GM12878 (cell line): ENCODE data around the gene KAT2B. TPM values are rescaled to one million over a fixed set of nuclear protein-coding genes. Genes with fewer than 3 reads are reported as not detected.

ENCODE experiments used
- ASH2L ChIP-seq: fragments of 300-600, 200-600 bp; sonication (generic); IDR thresholded peaks from 2 replicates; pipeline ENCODE4 v1.6.1; 2017; ENCODE audit warnings: low read depth, mild to moderate bottlenecking, borderline replicate concordance
- CBFB ChIP-seq: IDR thresholded peaks from 2 replicates; pipeline ENCODE4 v1.6.1; 2016; ENCODE audit warnings: antibody characterized with exemption, low read depth
- CREM ChIP-seq: IDR thresholded peaks from 2 replicates; pipeline ENCODE4 v1.6.1; 2014; ENCODE audit warnings: antibody characterized with exemption, low read depth
- DPF2 ChIP-seq: fragments of 450-650 bp; IDR thresholded peaks from 2 replicates; pipeline ENCODE4 v1.6.1; 2017; ENCODE audit warnings: mild to moderate bottlenecking
- FOXM1 ChIP-seq: IDR thresholded peaks from 2 replicates; pipeline ENCODE4 v1.6.1; 2012; ENCODE audit warnings: low read depth, mild to moderate bottlenecking, inconsistent platforms, low read length, moderate library complexity
- HCFC1 ChIP-seq: fragments of 150-350 bp; IDR thresholded peaks from 2 replicates; pipeline ENCODE4 v1.6.1; 2014; ENCODE audit warnings: low read length
- IRF4 ChIP-seq: IDR thresholded peaks from 2 replicates; pipeline ENCODE4 v1.6.1; 2011; ENCODE audit warnings: low read depth, low read length
- MTA3 ChIP-seq: IDR thresholded peaks from 2 replicates; pipeline ENCODE4 v1.6.1; 2012; ENCODE audit warnings: low read length, inconsistent platforms, borderline replicate concordance
- PAX8 ChIP-seq: fragments of 450-650 bp; IDR thresholded peaks from 2 replicates; pipeline ENCODE4 v1.6.1; 2017; ENCODE audit warnings: mild to moderate bottlenecking, moderate library complexity
- RCOR1 ChIP-seq: conservative IDR thresholded peaks from 2 replicates; pipeline ENCODE4 v1.6.1; 2012; ENCODE audit warnings: low read depth, low read length, improper control_type of control experiment
- SMC3 ChIP-seq: IDR thresholded peaks from 2 replicates; pipeline ENCODE4 v1.6.1; 2011; ENCODE audit warnings: low read length, improper control_type of control experiment, borderline replicate concordance
- STAT3 ChIP-seq: IDR thresholded peaks from 2 replicates; pipeline ENCODE4 v1.6.1; 2011; ENCODE audit warnings: low read depth, low read length, improper control_type of control experiment
- polyA plus RNA-seq, 11 experiments: library from polyadenylated mRNA; depleted of rRNA in 4 of 11; unstranded in 6 of 11; stranded (reverse) in 5 of 11; fragments of >200 nt; fragmentation: Nextera tagmentation in 4 of 11; fragmentation: Illumina TruSeq in 1 of 11; extraction: Ambion mirVana in 4 of 11; extraction: Trizol in 1 of 11; gene quantifications; 1 replicate in 1 of 11; 2 replicates in 10 of 11; pipeline versions ENCODE4 v1.2.1 to v1.2.3, GENCODE V29; 2011 to 2016; ENCODE audit warnings: inconsistent platforms in 2 of 11, missing spikeins in 2 of 11, low read depth in 1 of 11
- total RNA-seq, 4 experiments: library from RNA; depleted of rRNA in 3 of 4; stranded (reverse); fragments of >200 nt in 3 of 4; fragmentation: Illumina TruSeq in 1 of 4; extraction: Trizol in 1 of 4; gene quantifications; 2 replicates each; pipeline versions ENCODE4 v1.2.1 to v1.2.3, GENCODE V29; 2013 to 2021
- TF ChIP-seq, protein P1 (sequence below): fragments of 450-650 bp; IDR thresholded peaks from 2 replicates; pipeline ENCODE4 v1.6.1; 2017; ENCODE audit warnings: low read depth, mild to moderate bottlenecking, moderate library complexity
- TF ChIP-seq, protein P2 (sequence below): IDR thresholded peaks from 2 replicates; pipeline ENCODE4 v1.6.1; 2012; ENCODE audit warnings: low read length, inconsistent platforms
- TF ChIP-seq, protein P3 (sequence below): fragments of 450-650 bp; IDR thresholded peaks from 2 replicates; pipeline ENCODE4 v1.6.1; 2017; ENCODE audit warnings: mild to moderate bottlenecking, moderate library complexity
- TF ChIP-seq, protein P4 (sequence below): fragments of 450-650 bp; formaldehyde crosslinking; IDR thresholded peaks from 2 replicates; pipeline ENCODE4 v1.4.0; 2022; ENCODE audit warnings: mild to moderate bottlenecking, moderate library complexity
- TF ChIP-seq, protein P5 (sequence below): fragments of 450-650 bp; IDR thresholded peaks from 2 replicates; pipeline ENCODE4 v1.6.1; 2017; ENCODE audit warnings: borderline replicate concordance
- TF ChIP-seq, protein P6 (sequence below): IDR thresholded peaks from 2 replicates; pipeline ENCODE4 v1.6.1; 2011; ENCODE audit warnings: borderline replicate concordance, low read depth, mild to moderate bottlenecking, moderate library complexity, low read length; ENCODE audit not compliant: insufficient read depth, poor library complexity, severe bottlenecking

KAT2B gene
- total and polyA plus RNA-seq, 10 of the 15 experiments (the other 5 are each of a cell fraction or from before 2014, with no cell fraction given): 2.9 to 15.2 (median 10.2) TPM

DNA sequence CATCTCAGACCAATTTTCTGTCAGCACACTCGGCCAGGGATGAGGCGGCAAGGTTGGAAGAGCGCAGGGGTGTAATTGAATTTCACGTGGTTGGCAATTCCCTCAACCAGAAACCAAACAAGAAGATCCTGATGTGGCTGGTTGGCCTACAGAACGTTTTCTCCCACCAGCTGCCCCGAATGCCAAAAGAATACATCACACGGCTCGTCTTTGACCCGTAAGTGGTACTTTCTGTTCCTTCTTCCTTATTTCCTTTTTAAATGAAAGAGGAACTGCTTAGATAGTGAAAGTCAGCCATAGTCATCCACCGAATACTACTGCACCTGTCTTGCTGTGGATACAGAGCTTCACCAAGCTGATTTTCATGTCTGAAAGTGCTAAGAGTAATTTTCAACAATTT is 85.7 kb downstream of the KAT2B start (continued):
- no peak for TF ChIP-seq CBFB
- TF ChIP-seq, protein P1, sequence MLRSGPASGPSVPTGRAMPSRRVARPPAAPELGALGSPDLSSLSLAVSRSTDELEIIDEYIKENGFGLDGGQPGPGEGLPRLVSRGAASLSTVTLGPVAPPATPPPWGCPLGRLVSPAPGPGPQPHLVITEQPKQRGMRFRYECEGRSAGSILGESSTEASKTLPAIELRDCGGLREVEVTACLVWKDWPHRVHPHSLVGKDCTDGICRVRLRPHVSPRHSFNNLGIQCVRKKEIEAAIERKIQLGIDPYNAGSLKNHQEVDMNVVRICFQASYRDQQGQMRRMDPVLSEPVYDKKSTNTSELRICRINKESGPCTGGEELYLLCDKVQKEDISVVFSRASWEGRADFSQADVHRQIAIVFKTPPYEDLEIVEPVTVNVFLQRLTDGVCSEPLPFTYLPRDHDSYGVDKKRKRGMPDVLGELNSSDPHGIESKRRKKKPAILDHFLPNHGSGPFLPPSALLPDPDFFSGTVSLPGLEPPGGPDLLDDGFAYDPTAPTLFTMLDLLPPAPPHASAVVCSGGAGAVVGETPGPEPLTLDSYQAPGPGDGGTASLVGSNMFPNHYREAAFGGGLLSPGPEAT: peak; percentile 80
- TF ChIP-seq MTA3: peak; percentile 53; the same call in 1 of the 2 replicates
- TF ChIP-seq, protein P2, sequence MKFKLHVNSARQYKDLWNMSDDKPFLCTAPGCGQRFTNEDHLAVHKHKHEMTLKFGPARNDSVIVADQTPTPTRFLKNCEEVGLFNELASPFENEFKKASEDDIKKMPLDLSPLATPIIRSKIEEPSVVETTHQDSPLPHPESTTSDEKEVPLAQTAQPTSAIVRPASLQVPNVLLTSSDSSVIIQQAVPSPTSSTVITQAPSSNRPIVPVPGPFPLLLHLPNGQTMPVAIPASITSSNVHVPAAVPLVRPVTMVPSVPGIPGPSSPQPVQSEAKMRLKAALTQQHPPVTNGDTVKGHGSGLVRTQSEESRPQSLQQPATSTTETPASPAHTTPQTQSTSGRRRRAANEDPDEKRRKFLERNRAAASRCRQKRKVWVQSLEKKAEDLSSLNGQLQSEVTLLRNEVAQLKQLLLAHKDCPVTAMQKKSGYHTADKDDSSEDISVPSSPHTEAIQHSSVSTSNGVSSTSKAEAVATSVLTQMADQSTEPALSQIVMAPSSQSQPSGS: peak; percentile 79
- TF ChIP-seq, protein P3, sequence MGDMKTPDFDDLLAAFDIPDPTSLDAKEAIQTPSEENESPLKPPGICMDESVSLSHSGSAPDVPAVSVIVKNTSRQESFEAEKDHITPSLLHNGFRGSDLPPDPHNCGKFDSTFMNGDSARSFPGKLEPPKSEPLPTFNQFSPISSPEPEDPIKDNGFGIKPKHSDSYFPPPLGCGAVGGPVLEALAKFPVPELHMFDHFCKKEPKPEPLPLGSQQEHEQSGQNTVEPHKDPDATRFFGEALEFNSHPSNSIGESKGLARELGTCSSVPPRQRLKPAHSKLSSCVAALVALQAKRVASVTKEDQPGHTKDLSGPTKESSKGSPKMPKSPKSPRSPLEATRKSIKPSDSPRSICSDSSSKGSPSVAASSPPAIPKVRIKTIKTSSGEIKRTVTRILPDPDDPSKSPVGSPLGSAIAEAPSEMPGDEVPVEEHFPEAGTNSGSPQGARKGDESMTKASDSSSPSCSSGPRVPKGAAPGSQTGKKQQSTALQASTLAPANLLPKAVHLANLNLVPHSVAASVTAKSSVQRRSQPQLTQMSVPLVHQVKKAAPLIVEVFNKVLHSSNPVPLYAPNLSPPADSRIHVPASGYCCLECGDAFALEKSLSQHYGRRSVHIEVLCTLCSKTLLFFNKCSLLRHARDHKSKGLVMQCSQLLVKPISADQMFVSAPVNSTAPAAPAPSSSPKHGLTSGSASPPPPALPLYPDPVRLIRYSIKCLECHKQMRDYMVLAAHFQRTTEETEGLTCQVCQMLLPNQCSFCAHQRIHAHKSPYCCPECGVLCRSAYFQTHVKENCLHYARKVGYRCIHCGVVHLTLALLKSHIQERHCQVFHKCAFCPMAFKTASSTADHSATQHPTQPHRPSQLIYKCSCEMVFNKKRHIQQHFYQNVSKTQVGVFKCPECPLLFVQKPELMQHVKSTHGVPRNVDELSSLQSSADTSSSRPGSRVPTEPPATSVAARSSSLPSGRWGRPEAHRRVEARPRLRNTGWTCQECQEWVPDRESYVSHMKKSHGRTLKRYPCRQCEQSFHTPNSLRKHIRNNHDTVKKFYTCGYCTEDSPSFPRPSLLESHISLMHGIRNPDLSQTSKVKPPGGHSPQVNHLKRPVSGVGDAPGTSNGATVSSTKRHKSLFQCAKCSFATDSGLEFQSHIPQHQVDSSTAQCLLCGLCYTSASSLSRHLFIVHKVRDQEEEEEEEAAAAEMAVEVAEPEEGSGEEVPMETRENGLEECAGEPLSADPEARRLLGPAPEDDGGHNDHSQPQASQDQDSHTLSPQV: no peak
- TF ChIP-seq ASH2L: no peak
- TF ChIP-seq SMC3: no peak; the same call in 1 of the 2 replicates
- peak; percentile 73 for TF ChIP-seq FOXM1
- TF ChIP-seq, protein P4, sequence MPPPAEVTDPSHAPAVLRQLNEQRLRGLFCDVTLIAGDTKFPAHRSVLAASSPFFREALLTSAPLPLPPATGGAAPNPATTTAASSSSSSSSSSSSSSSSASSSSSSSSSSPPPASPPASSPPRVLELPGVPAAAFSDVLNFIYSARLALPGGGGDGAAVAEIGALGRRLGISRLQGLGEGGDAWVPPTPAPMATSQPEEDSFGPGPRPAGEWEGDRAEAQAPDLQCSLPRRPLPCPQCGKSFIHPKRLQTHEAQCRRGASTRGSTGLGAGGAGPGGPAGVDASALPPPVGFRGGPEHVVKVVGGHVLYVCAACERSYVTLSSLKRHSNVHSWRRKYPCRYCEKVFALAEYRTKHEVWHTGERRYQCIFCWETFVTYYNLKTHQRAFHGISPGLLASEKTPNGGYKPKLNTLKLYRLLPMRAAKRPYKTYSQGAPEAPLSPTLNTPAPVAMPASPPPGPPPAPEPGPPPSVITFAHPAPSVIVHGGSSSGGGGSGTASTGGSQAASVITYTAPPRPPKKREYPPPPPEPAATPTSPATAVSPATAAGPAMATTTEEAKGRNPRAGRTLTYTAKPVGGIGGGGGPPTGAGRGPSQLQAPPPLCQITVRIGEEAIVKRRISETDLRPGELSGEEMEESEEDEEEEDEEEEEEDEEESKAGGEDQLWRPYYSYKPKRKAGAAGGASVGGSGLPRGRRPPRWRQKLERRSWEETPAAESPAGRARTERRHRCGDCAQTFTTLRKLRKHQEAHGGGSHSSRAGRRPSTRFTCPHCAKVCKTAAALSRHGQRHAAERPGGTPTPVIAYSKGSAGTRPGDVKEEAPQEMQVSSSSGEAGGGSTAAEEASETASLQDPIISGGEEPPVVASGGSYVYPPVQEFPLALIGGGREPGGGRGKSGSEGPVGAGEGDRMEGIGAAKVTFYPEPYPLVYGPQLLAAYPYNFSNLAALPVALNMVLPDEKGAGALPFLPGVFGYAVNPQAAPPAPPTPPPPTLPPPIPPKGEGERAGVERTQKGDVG (CRISPR knock-in tag): no peak
- TF ChIP-seq, protein P5, sequence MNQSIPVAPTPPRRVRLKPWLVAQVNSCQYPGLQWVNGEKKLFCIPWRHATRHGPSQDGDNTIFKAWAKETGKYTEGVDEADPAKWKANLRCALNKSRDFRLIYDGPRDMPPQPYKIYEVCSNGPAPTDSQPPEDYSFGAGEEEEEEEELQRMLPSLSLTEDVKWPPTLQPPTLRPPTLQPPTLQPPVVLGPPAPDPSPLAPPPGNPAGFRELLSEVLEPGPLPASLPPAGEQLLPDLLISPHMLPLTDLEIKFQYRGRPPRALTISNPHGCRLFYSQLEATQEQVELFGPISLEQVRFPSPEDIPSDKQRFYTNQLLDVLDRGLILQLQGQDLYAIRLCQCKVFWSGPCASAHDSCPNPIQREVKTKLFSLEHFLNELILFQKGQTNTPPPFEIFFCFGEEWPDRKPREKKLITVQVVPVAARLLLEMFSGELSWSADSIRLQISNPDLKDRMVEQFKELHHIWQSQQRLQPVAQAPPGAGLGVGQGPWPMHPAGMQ: no peak
- TF ChIP-seq DPF2: peak; percentile 93
- peak; percentile 66 for TF ChIP-seq IRF4
- no peak for TF ChIP-seq RCOR1
- TF ChIP-seq, protein P6, sequence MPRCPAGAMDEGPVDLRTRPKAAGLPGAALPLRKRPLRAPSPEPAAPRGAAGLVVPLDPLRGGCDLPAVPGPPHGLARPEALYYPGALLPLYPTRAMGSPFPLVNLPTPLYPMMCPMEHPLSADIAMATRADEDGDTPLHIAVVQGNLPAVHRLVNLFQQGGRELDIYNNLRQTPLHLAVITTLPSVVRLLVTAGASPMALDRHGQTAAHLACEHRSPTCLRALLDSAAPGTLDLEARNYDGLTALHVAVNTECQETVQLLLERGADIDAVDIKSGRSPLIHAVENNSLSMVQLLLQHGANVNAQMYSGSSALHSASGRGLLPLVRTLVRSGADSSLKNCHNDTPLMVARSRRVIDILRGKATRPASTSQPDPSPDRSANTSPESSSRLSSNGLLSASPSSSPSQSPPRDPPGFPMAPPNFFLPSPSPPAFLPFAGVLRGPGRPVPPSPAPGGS: peak; percentile 29
- TF ChIP-seq PAX8: no peak
- TF ChIP-seq CREM: peak; percentile 64
- TF ChIP-seq HCFC1: no peak
- no peak for TF ChIP-seq STAT3
